GM20000 (cell line): Measurements from ENCODE around the gene BRI3.

ENCODE experiments used
- DNase-seq: peaks from one replicate; pipeline ENCODE4 v3.0.0; 2012; ENCODE audit warnings: low spot score
- CTCF ChIP-seq: IDR thresholded peaks from 2 replicates; pipeline ENCODE4 v1.5.1; 2012; ENCODE audit warnings: mild to moderate bottlenecking, control low read depth; ENCODE audit errors: extremely low read depth, missing control alignments

BRI3 gene

GRCh38 chr7:98276241-98276761, 5.2 kb upstream of the BRI3 start:
- TF ChIP-seq CTCF = no peak
- DNase-seq = no peak

- no peak for TF ChIP-seq CTCF
- no peak for DNase-seq
Measured at GRCh38 chr7:98278408-98278807, 3.1 kb upstream of the BRI3 start.

- DNase-seq = no peak
- TF ChIP-seq CTCF = no peak
Measured at GRCh38 chr7:98278936-98279335, 2.5 kb upstream of the BRI3 start.

GRCh38 chr7:98280296-98280695, 1.2 kb upstream of the BRI3 start:
- TF ChIP-seq CTCF = no peak
- DNase-seq = no peak

GRCh38 chr7:98281757-98282606, 496 bp downstream of the BRI3 start:
- peak; percentile 47 for DNase-seq
- no peak for TF ChIP-seq CTCF

GRCh38 chr7:98282703-98283102, 1.2 kb downstream of the BRI3 start:
- TF ChIP-seq CTCF = no peak
- no peak for DNase-seq

GRCh38 chr7:98283127-98283886, 1.8 kb downstream of the BRI3 start:
- DNase-seq = no peak
- no peak for TF ChIP-seq CTCF
